AG09319 (cell line): ENCODE measurements around the gene SLC6A19.
"Not testable (repeated sequence)": the region's sequence is repeated elsewhere in the genome, so short reads cannot be mapped to it uniquely, and the experiment has no call there.

Experiments
- DNase-seq: peaks from one replicate; pipeline ENCODE4 v3.0.0-alpha.2; 2010; ENCODE audit warnings: low read depth; ENCODE audit errors: extremely low read depth
- TF ChIP-seq, protein P1 (sequence below): IDR thresholded peaks from 2 replicates; pipeline ENCODE4 v1.5.1; 2011; ENCODE audit warnings: low read depth, mild to moderate bottlenecking, inconsistent platforms, low read length, moderate library complexity

The SLC6A19 gene

GRCh38 chr5:1265026-1265425, 63.6 kb downstream of the SLC6A19 start:
- no peak for DNase-seq
- TF ChIP-seq, protein P1, sequence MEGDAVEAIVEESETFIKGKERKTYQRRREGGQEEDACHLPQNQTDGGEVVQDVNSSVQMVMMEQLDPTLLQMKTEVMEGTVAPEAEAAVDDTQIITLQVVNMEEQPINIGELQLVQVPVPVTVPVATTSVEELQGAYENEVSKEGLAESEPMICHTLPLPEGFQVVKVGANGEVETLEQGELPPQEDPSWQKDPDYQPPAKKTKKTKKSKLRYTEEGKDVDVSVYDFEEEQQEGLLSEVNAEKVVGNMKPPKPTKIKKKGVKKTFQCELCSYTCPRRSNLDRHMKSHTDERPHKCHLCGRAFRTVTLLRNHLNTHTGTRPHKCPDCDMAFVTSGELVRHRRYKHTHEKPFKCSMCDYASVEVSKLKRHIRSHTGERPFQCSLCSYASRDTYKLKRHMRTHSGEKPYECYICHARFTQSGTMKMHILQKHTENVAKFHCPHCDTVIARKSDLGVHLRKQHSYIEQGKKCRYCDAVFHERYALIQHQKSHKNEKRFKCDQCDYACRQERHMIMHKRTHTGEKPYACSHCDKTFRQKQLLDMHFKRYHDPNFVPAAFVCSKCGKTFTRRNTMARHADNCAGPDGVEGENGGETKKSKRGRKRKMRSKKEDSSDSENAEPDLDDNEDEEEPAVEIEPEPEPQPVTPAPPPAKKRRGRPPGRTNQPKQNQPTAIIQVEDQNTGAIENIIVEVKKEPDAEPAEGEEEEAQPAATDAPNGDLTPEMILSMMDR: no peak

- DNase-seq: no peak
- TF ChIP-seq, protein P1: no peak
Measured at GRCh38 chr5:1265461-1266455, 64.4 kb downstream of the SLC6A19 start.

GRCh38 chr5:1266791-1267190, 65.4 kb downstream of the SLC6A19 start:
- DNase-seq: no peak
- TF ChIP-seq, protein P1: no peak

- not testable (repeated sequence) for DNase-seq
Measured at GRCh38 chr5:1267464-1267863, 66.1 kb downstream of the SLC6A19 start.

DNA sequence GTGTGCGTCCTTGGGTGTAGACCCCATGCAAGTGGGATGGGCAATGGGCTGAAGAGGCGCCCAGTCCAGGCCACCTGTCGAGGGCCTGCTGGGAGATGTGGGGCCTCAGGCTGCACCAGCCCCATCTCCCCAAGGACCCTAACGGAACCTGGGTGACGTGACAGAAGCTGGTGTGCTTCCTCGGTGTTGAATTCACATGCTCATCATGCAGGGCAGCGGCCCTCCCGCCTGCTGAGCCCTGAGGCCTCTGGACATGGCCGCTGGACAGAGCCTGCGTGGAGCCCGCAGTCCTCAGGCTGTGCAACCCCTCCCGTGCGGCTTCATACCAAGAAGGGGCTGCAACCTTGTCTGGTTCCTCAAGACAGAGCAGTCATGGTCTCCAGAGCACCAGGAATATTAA, 66.7 kb downstream of the SLC6A19 start:
- TF ChIP-seq, protein P1: no peak
- no peak for DNase-seq

- TF ChIP-seq, protein P1: no peak
- no peak for DNase-seq
Measured at GRCh38 chr5:1268666-1269065, 67.3 kb downstream of the SLC6A19 start.

DNA sequence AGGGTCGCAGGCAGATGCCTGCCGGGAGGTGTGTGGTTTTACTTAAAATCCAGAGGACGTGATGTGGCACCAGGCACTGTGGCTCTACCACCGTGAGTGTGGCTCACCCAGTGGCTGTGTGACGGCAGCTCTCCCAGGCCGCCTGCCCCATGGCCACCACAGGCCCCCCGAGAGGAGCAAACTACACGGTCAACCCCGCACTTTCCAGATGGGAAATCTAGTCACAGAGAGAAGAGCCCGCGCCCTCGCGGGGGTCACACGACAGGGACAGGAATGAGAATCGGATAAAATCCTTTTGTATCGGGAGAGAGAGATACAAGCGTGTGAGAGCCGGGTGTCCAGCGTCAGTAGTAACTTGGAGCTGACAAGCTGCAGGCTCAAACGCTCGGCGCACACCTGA, 69.0 kb downstream of the SLC6A19 start:
- no peak for DNase-seq
- TF ChIP-seq, protein P1: no peak
